ENCODE measurements around the gene LYRM1. TPM values are rescaled to one million over a fixed set of nuclear protein-coding genes. Genes with fewer than 3 reads are reported as not detected.
A peak's percentile ranks its signal among the peaks of the same experiment; 100 is the strongest.
"Not testable (repeated sequence)": the region's sequence is repeated elsewhere in the genome, so short reads cannot be mapped to it uniquely, and the experiment has no call there.

Gene LYRM1
- 33.5 TPM for polyA plus RNA-seq

- H3K4me3 Mint-ChIP-seq, result peak within 1 kb of the TSS; percentile 92 to 99 (median 96)
- peak within 1 kb of the TSS; percentile 96 to 98 (median 98) for H3K27ac Mint-ChIP-seq
- H3K27me3 Mint-ChIP-seq, result no peaks in the 10 kb centered on the region
- peaks cover 41 to 52% (median 44%) of the 10 kb centered on the region in 3 donors for H3K4me1 Mint-ChIP-seq
- no peaks in the 10 kb centered on the region for H3K9me3 Mint-ChIP-seq
- H3K36me3 Mint-ChIP-seq, result no peaks in the 10 kb centered on the region
Measured at GRCh38 chr16:20900299-20901067, at the start of gene LYRM1, which contains the start of gene DCUN1D3. TSS of gene LYRM1 (plus strand) at chr16:20900771. CDS start at chr16:20915556, 14,785 bp downstream. TSS of gene DCUN1D3 (minus strand) at chr16:20900358. CDS start at chr16:20862538, 37,820 bp downstream.

GRCh38 chr16:20850981-20851380 lies 49.6 kb upstream of the LYRM1 start:
- H3K36me3 Mint-ChIP-seq, result no peaks in the 10 kb centered on the region

DNA sequence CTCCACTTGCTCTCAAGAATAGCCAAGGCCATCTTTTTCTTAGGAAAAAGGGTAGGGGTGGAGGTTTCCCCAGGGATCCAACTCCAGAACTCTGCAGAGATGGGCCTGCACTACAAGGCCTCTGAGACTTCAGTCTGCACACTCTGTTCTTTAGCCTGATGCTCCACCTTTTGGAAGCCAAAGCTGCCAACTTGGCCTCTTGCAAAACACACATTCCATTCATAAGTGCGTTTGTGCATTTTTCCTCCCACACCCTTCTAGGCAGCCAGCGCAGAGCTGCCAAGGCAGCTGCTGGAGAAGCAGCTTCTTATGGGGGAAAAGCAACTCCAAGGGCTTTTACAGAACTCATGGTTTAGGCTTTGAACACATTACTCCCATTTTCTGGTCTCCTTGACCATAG lies 49.0 kb upstream of the LYRM1 start:
- no peaks in the 10 kb centered on the region for H3K4me1 Mint-ChIP-seq
- H3K36me3 Mint-ChIP-seq, result no peaks in the 10 kb centered on the region

More at GRCh38 chr16:20850981-20851380, 49.6 kb upstream of the LYRM1 start:
- Mint-ChIP-seq H3K27me3 (peaks cover 1% of the 10 kb centered on the region), H3K27ac (no peak overlapping the region), H3K4me3 (no peak overlapping the region), H3K4me1 (no peaks in the 10 kb centered on the region), H3K9me3 (no peaks in the 10 kb centered on the region)

DNA sequence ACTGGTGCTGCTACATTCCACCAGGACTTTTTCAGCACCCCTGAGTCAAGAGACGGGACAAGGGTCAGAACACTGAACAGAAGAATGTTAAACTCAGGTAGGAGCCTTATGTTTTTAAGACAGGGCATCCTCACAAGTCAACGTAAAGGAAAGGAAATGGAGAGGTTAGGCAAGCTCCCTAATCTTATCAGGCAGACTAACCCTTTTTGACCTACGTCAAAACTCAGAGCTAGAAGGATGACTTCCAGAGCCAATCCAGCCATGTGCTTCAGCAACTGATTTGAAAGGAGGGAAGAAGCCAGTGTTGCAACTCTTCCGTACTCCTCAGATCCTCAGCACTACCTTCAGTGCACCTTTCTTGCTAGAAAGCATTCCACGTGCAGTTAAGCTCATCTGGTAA lies 47.4 kb upstream of the LYRM1 start:
- Mint-ChIP-seq H3K36me3 (peaks cover 2% of the 10 kb centered on the region), H3K4me1 (no peaks in the 10 kb centered on the region), H3K27ac (no peak overlapping the region), H3K4me3 (no peak overlapping the region), H3K27me3 (no peaks in the 10 kb centered on the region), H3K9me3 (no peaks in the 10 kb centered on the region)

More for the DNA sequence above, 49.0 kb upstream of the LYRM1 start:
- Mint-ChIP-seq H3K9me3 (no peaks in the 10 kb centered on the region), H3K27ac (no peak overlapping the region), H3K4me3 (no peak overlapping the region), H3K27me3 (no peaks in the 10 kb centered on the region)

- no peak overlapping the region for H3K27ac Mint-ChIP-seq
Measured at GRCh38 chr16:20853981-20854620, 46.5 kb upstream of the LYRM1 start.

DNA sequence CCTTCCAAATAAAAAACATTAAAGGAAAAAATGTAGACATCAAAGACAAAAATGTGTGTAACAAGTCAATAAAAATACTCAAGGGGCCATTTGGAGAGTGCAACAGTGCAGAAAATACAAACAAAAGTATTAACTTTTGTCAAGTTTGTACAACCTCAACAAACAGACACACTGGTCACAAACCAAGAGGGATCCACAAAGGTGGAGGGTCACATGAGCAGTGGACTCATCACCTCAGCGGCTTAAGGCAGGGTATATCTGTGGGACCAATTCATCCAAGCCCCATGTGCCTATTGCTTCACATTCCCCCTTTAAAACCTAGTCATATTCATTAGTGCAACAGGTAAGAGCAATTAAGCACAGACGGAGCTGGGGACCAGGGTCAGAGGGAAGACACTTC lies 45.6 kb upstream of the LYRM1 start:
- Mint-ChIP-seq H3K4me3 (no peak overlapping the region), H3K9me3 (no peaks in the 10 kb centered on the region), H3K36me3 (peaks cover 7% of the 10 kb centered on the region), H3K4me1 (no peaks in the 10 kb centered on the region), H3K27ac (no peak overlapping the region), H3K27me3 (no peaks in the 10 kb centered on the region)

More at GRCh38 chr16:20853981-20854620, 46.5 kb upstream of the LYRM1 start:
- Mint-ChIP-seq H3K4me1 (no peaks in the 10 kb centered on the region), H3K27me3 (no peaks in the 10 kb centered on the region), H3K36me3 (peaks cover 2% of the 10 kb centered on the region), H3K9me3 (no peaks in the 10 kb centered on the region), H3K4me3 (no peak overlapping the region)

- Mint-ChIP-seq H3K9me3 (no peaks in the 10 kb centered on the region), H3K4me1 (no peaks in the 10 kb centered on the region), H3K36me3 (peaks cover 11% of the 10 kb centered on the region), H3K4me3 (no peak overlapping the region), H3K27ac (no peak overlapping the region), H3K27me3 (no peaks in the 10 kb centered on the region)
Measured at GRCh38 chr16:20857281-20857680, 43.3 kb upstream of the LYRM1 start.

- Mint-ChIP-seq H3K4me3 (no peak overlapping the region), H3K9me3 (peaks cover 0 to 1% (median 0%) of the 10 kb centered on the region in 3 donors), H3K27ac (no peak overlapping the region), H3K27me3 (no peaks in the 10 kb centered on the region), H3K4me1 (peaks cover 0 to 7% (median 6%) of the 10 kb centered on the region in 3 donors), H3K36me3 (peaks cover 11% of the 10 kb centered on the region)
Measured at GRCh38 chr16:20859229-20859628, 41.3 kb upstream of the LYRM1 start.

- Mint-ChIP-seq H3K27ac (no peak overlapping the region), H3K4me3 (no peak overlapping the region)
Measured at GRCh38 chr16:20859699-20860098, 40.9 kb upstream of the LYRM1 start.

DNA sequence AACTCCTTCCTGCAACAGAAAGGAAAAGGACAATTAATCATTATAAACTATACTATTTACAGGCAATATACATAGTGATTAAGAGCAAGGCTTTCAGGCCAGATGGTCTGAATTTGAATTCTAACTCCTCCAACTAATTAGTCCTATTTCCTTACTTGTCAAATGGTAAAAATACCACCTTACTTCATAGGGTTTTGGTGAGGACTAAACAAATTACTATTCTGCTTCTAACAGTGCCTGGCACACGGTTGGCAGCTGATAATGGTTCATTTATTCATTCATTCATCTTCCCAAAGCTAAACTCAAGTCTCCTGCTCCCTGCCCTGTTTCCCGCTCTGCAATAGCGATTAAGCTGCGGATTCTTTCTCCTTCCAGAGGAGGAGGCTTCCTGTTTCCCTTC lies 40.2 kb upstream of the LYRM1 start:
- H3K4me1 Mint-ChIP-seq, result peaks cover 0 to 10% (median 9%) of the 10 kb centered on the region in 3 donors
- peaks cover 11% of the 10 kb centered on the region for H3K36me3 Mint-ChIP-seq
- peaks cover 0 to 1% (median 0%) of the 10 kb centered on the region in 3 donors for H3K9me3 Mint-ChIP-seq
- H3K27ac Mint-ChIP-seq, result peak overlapping the region in 1 of 3 donors; percentile 63
- no peak overlapping the region for H3K4me3 Mint-ChIP-seq
- no peaks in the 10 kb centered on the region for H3K27me3 Mint-ChIP-seq

More at GRCh38 chr16:20859699-20860098, 40.9 kb upstream of the LYRM1 start:
- Mint-ChIP-seq H3K27me3 (no peaks in the 10 kb centered on the region), H3K9me3 (peaks cover 0 to 1% (median 0%) of the 10 kb centered on the region in 3 donors), H3K4me1 (peaks cover 0 to 9% (median 9%) of the 10 kb centered on the region in 3 donors), H3K36me3 (peaks cover 11% of the 10 kb centered on the region)

DNA sequence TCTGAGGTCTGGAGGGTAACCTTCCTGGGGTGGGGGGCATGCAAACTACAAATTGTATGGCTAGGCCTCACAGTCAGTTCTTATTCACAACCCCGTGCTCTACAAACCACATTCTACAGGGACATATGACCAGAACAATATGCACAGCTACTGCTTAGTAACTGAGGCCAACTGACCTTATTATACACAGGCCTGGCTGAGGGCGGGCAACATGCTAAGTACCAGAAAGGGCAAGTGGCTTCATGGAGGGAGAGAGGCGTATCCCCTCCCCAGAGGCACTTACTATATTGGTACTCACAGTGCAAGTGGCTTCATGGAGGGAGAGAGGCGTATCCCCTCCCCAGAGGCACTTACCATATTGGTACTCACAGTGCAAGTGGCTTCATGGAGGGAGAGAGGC lies 39.6 kb upstream of the LYRM1 start:
- H3K27me3 Mint-ChIP-seq, H3K4me3 Mint-ChIP-seq: not testable (repeated sequence)
- peaks cover 2 to 10% (median 9%) of the 10 kb centered on the region in 3 donors for H3K4me1 Mint-ChIP-seq

DNA sequence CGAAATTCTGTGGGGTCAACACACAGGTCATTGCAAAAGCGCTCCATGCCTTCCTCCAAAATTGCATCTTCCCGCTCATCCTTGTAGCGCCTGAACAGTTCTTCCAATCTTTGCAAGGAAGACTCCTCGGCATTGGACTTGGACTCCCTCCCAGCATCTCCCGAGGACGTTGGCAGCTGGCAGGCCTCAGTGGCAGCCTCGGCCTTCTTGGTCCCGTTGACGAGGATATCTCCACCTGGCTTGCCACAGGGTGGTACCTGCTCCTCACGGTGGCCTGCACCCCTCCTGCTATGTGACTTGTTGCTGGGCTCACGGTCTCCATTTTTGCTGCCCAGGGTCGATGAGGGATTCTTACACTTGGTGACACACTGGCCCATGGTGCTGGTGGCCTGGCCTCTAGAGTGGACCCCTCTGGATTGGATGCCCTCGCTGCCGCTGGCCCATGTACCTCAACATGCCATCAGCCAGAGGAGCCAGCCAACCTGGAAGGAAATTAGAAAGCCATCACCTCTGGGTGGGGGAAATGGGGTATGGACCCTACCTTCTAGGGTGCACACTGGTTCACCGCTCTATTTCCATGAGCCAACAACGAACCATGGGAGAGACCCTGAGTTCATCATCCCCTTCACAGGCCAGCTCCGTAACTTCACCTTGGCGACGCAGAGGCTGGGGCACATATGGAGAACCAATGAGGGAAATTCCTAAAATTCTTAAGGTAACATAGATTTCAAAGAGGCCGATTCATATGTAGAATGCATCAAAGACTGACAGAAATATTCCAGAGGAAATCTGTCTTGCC lies 38.2 kb upstream of the LYRM1 start:
- H3K27ac Mint-ChIP-seq, result no peak overlapping the region
- H3K4me3 Mint-ChIP-seq, result no peak overlapping the region
- no peaks in the 10 kb centered on the region for H3K27me3 Mint-ChIP-seq
- H3K36me3 Mint-ChIP-seq, result peaks cover 9% of the 10 kb centered on the region
- H3K4me1 Mint-ChIP-seq, result peaks cover 2 to 10% (median 9%) of the 10 kb centered on the region in 3 donors
- peaks cover 0 to 1% (median 0%) of the 10 kb centered on the region in 3 donors for H3K9me3 Mint-ChIP-seq

More for the DNA sequence above, 39.6 kb upstream of the LYRM1 start:
- not testable (repeated sequence) for H3K9me3 Mint-ChIP-seq, H3K27ac Mint-ChIP-seq
- peaks cover 11% of the 10 kb centered on the region for H3K36me3 Mint-ChIP-seq

GRCh38 chr16:20864376-20864775 lies 36.2 kb upstream of the LYRM1 start:
- H3K4me3 Mint-ChIP-seq, H3K36me3 Mint-ChIP-seq, H3K27me3 Mint-ChIP-seq, H3K27ac Mint-ChIP-seq, H3K9me3 Mint-ChIP-seq: not testable (repeated sequence)
- peaks cover 2 to 14% (median 10%) of the 10 kb centered on the region in 3 donors for H3K4me1 Mint-ChIP-seq

DNA sequence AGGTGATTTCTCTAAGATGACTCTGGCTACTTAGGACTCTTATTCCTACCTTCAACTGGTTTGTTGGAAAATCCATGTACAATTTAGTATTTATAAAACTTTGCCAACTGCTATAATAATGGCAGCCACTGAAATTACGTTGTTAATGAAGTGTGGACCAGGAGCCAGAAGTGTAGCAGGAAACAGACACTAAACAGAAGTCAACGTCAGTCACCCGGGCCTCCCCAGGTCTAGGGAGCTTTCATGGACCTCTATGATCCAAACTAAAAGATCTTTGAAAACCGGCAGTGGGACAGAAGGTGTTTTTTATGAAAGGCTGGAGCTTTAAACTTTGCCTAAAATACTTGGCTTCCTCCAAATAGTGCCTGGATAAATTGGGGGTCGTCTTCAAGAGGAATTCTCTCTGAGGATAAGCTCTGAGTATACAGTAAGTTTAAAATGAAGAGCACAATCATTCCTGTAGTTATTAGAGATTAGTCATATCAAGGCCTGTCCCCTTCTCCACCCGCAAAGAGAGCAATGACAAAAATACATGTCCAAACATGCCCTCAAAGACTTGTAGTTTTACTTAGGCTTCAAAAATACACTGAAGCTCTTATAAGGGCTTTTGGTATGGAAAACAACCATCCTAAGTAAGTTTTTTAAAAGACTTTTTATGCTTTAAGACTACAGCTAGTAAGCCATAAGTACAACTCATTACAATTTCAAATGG lies 35.0 kb upstream of the LYRM1 start:
- Mint-ChIP-seq H3K36me3 (peaks cover 5% of the 10 kb centered on the region), H3K27me3 (no peaks in the 10 kb centered on the region), H3K27ac (no peak overlapping the region), H3K4me1 (peaks cover 2 to 14% (median 10%) of the 10 kb centered on the region in 3 donors), H3K4me3 (no peak overlapping the region), H3K9me3 (peaks cover 0 to 1% (median 0%) of the 10 kb centered on the region in 3 donors)
